IMR-90 (cell line): ENCODE measurements around the gene SRP14. TPM values are rescaled to one million over a fixed set of nuclear protein-coding genes. Genes with fewer than 3 reads are reported as not detected.

Experiments
- MXI1 ChIP-seq: IDR thresholded peaks from 2 replicates; pipeline ENCODE4 v1.6.1; 2012; ENCODE audit warnings: low read depth, mild to moderate bottlenecking, low read length, moderate library complexity, borderline replicate concordance
- SMC3 ChIP-seq: fragments of 150-350 bp; IDR thresholded peaks from 2 replicates; pipeline ENCODE4 v1.6.1; 2016; ENCODE audit warnings: low read depth, mild to moderate bottlenecking, antibody characterized with exemption, low read length, moderate library complexity
- polyA plus RNA-seq, 3 experiments: library from polyadenylated mRNA; depleted of rRNA; stranded (reverse); fragments of >200 nt; gene quantifications; 2 replicates each; pipeline ENCODE4 v1.2.3, GENCODE V29; 2012; ENCODE audit warnings: low replicate concordance in 1 of 3
- total RNA-seq: library from RNA; depleted of rRNA; stranded (reverse); fragments of >200 nt; gene quantifications from 2 replicates; pipeline ENCODE4 v1.2.3, GENCODE V29; 2012
- TF ChIP-seq, protein P1 (sequence below): fragments of 150-350 bp; IDR thresholded peaks from 2 replicates; pipeline ENCODE4 v1.6.1; 2016; ENCODE audit warnings: low read depth, mild to moderate bottlenecking, low read length, moderate library complexity, borderline replicate concordance

SRP14 gene
- total and polyA plus RNA-seq, 2 of the 4 experiments (the other 2 are of a cell fraction): 106 to 295 TPM

DNA sequence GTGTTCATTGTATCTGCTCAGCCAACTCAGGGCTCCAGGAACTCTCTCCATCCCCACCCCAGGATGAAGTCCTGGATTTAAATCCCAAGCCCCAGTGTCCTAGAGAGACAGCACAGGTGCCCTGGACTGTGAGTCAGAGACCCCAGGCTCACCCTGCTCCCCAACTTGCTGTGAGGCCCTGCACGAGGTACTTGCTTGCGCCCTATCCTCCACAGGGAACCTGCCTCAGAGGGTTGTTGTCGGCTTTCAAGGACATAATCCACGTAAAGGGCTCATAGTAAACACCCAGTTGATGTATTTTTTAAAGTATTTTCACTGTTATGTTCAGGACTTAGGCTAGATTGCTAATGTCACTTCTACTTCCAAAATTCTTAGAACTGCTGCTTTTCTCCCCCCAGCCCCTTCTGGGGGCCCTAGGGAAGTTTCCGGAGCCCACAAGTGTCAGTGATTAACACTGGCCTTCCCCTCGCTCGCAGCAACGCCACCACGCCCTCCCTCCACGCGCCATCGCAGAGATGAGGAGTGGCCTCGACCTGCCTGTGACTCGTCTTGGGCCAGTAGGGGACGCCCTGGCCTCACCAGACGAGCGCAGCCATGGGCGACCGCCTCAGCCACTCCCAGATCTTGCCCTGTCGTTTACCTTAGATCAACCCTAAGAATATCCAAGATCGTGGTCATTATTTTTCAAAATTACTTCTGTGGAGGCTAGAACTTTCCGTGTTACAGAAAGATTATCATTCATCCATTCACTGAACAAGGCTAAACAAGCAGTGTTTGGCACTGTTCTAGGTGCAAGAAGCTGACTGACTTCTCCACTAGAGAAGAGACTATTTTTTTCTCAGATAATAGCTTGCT, 6.0 kb upstream of the SRP14 start (continued):
- TF ChIP-seq, protein P1, sequence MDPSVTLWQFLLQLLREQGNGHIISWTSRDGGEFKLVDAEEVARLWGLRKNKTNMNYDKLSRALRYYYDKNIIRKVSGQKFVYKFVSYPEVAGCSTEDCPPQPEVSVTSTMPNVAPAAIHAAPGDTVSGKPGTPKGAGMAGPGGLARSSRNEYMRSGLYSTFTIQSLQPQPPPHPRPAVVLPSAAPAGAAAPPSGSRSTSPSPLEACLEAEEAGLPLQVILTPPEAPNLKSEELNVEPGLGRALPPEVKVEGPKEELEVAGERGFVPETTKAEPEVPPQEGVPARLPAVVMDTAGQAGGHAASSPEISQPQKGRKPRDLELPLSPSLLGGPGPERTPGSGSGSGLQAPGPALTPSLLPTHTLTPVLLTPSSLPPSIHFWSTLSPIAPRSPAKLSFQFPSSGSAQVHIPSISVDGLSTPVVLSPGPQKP: no peak
- TF ChIP-seq SMC3: peak; percentile 96
- TF ChIP-seq MXI1: peak; percentile 88
